Testis (tissue), 3 donors: Measurements from ENCODE around the gene MUC5AC. TPM values are rescaled to one million over a fixed set of nuclear protein-coding genes. Genes with fewer than 3 reads are reported as not detected.
"Not testable (repeated sequence)": the region's sequence is repeated elsewhere in the genome, so short reads cannot be mapped to it uniquely, and the experiment has no call there.

ENCODE experiments used
- DNase-seq: peaks from one replicate; pipeline ENCODE4 v3.0.0-alpha.2; 2019
- H3K27ac ChIP-seq, 2 donors: fragments of 200-600 bp; sonication (generic); one replicate each; pipeline ENCODE4 v1.5.1; 2019
- H3K27me3 ChIP-seq: fragments of 200-600 bp; sonication (generic); one replicate; pipeline ENCODE4 v1.5.1; 2019
- H3K36me3 ChIP-seq: fragments of 200-600 bp; sonication (generic); one replicate; pipeline ENCODE4 v1.5.1; 2017; ENCODE audit warnings: low read depth; ENCODE audit errors: missing control alignments
- H3K4me1 ChIP-seq: fragments of 200-600 bp; sonication (generic); one replicate; pipeline ENCODE4 v1.5.1; 2019
- H3K4me3 ChIP-seq, 2 donors: fragments of 200-600 bp; sonication (generic); one replicate each; pipeline ENCODE4 v1.5.1; 2017 to 2019
- H3K9me3 ChIP-seq: fragments of 200-600 bp; sonication (generic); one replicate; pipeline ENCODE4 v1.5.1; 2017
- POLR2A ChIP-seq: fragments of 450-650 bp; IDR thresholded peaks from one replicate; pipeline ENCODE4 v1.6.1; 2017; ENCODE audit warnings: antibody characterized with exemption, mild to moderate bottlenecking, moderate library complexity
- WGBS, 2 donors: methylation state at CpG; one replicate each; pipeline ENCODE4 v1.1.5; 2018; 5-methylcytosine and 5-hydroxymethylcytosine counted together
- intact Hi-C: fragments of 100-400 bp; cut with DNase I; formaldehyde crosslinking; loops from one replicate; pipeline ENCODE4 v1.15.1; 2023; ENCODE audit warnings: low total_unique reads
- polyA plus RNA-seq: library from polyadenylated mRNA; stranded (reverse); fragments of 350-450 nt; fragmentation: Illumina TruSeq; extraction: RNeasy Lipid Tissue Mini Kit (QIAGEN cat#74804); gene quantifications from one replicate; pipeline ENCODE4 v1.2.3, GENCODE V29; 2014; ENCODE audit warnings: low read depth, low replicate concordance; ENCODE audit not compliant: insufficient read depth
- total RNA-seq, 2 donors: library from RNA; depleted of rRNA; stranded (reverse); fragments of >200 nt; gene quantifications; one replicate each; pipeline ENCODE4 v1.2.3, GENCODE V29; 2016
- TF ChIP-seq, protein P1 (sequence below), 3 experiments: fragments of 450-650 bp in 2 of 3; fragments of 200-600 bp in 1 of 3; sonication (generic) in 1 of 3; IDR thresholded peaks; one replicate each; pipeline ENCODE4 v1.5.1; 2016 to 2019; ENCODE audit warnings: antibody characterized with exemption in 3 of 3, mild to moderate bottlenecking in 2 of 3, moderate library complexity in 1 of 3

The MUC5AC gene
- total and polyA plus RNA-seq, 3 donors from 2014 or later, result 0.31 to 0.62 (median 0.32) TPM

DNA sequence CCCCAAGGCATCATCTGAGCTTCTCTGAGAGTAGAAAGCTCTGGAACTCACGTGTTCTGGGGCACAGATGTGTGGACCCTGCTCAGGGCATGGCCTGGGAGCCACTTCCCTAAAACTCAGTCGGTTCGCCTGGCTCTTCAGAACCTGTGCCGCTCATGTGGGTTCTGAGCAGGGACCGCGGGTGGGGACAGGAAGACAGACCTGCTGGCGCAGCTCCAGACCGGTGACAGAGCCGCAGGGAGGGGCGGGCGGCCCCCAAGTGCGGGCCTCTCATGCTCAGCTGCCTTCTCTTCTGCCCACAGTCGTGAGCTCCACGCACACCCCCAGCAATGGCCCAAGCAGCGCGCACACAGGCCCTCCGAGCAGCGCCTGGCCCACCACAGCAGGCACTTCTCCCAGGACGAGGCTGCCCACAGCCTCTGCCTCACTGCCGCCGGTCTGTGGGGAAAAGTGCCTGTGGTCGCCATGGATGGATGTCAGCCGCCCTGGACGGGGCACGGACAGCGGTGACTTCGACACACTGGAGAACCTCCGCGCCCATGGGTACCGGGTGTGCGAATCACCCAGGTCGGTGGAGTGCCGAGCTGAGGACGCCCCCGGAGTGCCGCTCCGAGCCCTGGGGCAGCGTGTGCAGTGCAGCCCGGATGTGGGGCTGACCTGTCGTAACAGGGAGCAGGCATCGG, 24.2 kb downstream of the MUC5AC start:
- H3K27ac ChIP-seq, result no peak overlapping the region
- WGBS, 2 donors, result 92% methylated on average over 41 of the region's 41 CpGs; no CpG with 5 or more reads in 1 of the 2 donors
- DNase-seq, result no peak
- H3K9me3 ChIP-seq, result no peaks in the 10 kb centered on the region
- no peaks in the 10 kb centered on the region for H3K27me3 ChIP-seq
- H3K4me1 ChIP-seq, result no peaks in the 10 kb centered on the region
- H3K36me3 ChIP-seq, result no peaks in the 10 kb centered on the region
- intact Hi-C loops, result no loop called here
- H3K4me3 ChIP-seq, result no peak overlapping the region
- TF ChIP-seq POLR2A, result no peak
- TF ChIP-seq, protein P1, sequence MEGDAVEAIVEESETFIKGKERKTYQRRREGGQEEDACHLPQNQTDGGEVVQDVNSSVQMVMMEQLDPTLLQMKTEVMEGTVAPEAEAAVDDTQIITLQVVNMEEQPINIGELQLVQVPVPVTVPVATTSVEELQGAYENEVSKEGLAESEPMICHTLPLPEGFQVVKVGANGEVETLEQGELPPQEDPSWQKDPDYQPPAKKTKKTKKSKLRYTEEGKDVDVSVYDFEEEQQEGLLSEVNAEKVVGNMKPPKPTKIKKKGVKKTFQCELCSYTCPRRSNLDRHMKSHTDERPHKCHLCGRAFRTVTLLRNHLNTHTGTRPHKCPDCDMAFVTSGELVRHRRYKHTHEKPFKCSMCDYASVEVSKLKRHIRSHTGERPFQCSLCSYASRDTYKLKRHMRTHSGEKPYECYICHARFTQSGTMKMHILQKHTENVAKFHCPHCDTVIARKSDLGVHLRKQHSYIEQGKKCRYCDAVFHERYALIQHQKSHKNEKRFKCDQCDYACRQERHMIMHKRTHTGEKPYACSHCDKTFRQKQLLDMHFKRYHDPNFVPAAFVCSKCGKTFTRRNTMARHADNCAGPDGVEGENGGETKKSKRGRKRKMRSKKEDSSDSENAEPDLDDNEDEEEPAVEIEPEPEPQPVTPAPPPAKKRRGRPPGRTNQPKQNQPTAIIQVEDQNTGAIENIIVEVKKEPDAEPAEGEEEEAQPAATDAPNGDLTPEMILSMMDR (IDR thresholded peaks at IDR 0.05), result no peak

DNA sequence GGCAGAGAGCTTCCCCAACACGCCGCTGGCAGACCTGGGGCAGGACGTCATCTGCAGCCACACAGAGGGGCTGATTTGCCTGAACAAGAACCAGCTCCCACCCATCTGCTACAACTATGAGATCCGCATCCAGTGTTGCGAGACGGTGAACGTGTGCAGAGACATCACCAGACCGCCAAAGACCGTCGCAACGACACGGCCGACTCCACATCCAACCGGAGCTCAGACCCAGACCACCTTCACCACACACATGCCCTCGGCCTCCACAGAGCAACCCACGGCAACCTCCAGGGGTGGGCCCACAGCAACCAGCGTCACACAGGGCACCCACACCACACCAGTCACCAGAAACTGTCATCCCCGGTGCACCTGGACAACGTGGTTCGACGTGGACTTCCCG, 26.4 kb downstream of the MUC5AC start:
- H3K27me3 ChIP-seq, H3K36me3 ChIP-seq, H3K4me3 ChIP-seq, H3K4me1 ChIP-seq, DNase-seq, H3K27ac ChIP-seq, H3K9me3 ChIP-seq, intact Hi-C loops: not testable (repeated sequence)
- 97 to 100% methylated on average over 9 to 18 of the region's 22 CpGs for WGBS, 2 donors

DNA sequence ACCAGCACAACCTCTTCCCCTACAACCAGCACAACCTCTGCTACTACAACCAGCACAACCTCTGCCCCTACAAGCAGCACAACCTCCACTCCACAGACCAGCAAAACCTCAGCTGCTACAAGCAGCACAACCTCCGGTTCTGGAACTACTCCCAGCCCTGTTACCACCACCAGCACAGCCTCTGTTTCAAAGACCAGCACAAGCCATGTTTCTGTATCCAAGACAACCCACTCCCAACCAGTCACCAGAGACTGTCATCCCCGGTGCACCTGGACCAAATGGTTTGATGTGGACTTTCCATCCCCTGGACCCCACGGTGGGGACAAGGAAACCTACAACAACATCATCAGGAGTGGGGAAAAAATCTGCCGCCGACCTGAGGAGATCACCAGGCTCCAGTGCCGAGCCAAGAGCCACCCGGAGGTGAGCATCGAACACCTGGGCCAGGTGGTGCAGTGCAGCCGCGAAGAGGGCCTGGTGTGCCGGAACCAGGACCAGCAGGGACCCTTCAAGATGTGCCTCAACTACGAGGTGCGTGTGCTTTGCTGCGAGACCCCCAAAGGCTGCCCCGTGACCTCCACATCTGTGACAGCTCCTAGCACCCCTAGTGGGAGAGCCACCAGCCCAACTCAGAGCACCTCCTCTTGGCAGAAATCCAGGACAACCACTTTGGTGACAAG, 30.8 kb downstream of the MUC5AC start:
- not testable (repeated sequence) for H3K4me1 ChIP-seq, H3K9me3 ChIP-seq
- 51 to 73% methylated on average over 2 to 15 of the region's 15 CpGs for WGBS, 2 donors

DNA sequence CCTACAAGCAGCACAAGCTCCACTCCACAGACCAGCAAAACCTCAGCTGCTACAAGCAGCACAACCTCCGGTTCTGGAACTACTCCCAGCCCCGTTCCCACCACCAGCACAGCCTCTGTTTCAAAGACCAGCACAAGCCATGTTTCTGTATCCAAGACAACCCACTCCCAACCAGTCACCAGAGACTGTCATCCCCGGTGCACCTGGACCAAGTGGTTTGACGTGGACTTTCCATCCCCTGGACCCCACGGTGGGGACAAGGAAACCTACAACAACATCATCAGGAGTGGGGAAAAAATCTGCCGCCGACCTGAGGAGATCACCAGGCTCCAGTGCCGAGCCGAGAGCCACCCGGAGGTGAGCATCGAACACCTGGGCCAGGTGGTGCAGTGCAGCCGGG, 32.1 kb downstream of the MUC5AC start:
- H3K27me3 ChIP-seq, H3K27ac ChIP-seq, H3K36me3 ChIP-seq, H3K9me3 ChIP-seq, DNase-seq, H3K4me1 ChIP-seq, intact Hi-C loops, H3K4me3 ChIP-seq: not testable (repeated sequence)
- WGBS, 2 donors, result 74 to 85% methylated on average over 5 to 7 of the region's 12 CpGs

More for the DNA sequence above, 30.8 kb downstream of the MUC5AC start:
- DNase-seq, H3K27me3 ChIP-seq, intact Hi-C loops, H3K36me3 ChIP-seq, H3K27ac ChIP-seq, H3K4me3 ChIP-seq: not testable (repeated sequence)

DNA sequence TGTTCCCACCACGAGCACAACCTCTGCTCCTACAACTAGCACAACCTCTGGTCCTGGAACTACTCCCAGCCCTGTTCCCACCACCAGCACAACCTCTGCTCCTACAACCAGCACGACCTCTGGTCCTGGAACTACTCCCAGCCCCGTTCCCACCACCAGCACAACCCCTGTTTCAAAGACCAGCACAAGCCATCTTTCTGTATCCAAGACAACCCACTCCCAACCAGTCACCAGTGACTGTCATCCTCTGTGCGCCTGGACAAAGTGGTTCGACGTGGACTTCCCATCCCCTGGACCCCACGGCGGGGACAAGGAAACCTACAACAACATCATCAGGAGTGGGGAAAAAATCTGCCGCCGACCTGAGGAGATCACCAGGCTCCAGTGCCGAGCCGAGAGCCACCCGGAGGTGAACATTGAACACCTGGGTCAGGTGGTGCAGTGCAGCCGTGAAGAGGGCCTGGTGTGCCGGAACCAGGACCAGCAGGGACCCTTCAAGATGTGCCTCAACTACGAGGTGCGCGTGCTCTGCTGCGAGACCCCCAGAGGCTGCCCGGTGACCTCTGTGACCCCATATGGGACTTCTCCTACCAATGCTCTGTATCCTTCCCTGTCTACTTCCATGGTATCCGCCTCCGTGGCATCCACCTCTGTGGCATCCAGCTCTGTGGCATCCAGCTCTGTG, 34.2 kb downstream of the MUC5AC start:
- H3K27me3 ChIP-seq, H3K36me3 ChIP-seq, DNase-seq, H3K9me3 ChIP-seq, intact Hi-C loops, H3K4me1 ChIP-seq, H3K4me3 ChIP-seq, H3K27ac ChIP-seq: not testable (repeated sequence)
- 87 to 93% methylated on average over 22 of the region's 22 CpGs for WGBS, 2 donors

DNA sequence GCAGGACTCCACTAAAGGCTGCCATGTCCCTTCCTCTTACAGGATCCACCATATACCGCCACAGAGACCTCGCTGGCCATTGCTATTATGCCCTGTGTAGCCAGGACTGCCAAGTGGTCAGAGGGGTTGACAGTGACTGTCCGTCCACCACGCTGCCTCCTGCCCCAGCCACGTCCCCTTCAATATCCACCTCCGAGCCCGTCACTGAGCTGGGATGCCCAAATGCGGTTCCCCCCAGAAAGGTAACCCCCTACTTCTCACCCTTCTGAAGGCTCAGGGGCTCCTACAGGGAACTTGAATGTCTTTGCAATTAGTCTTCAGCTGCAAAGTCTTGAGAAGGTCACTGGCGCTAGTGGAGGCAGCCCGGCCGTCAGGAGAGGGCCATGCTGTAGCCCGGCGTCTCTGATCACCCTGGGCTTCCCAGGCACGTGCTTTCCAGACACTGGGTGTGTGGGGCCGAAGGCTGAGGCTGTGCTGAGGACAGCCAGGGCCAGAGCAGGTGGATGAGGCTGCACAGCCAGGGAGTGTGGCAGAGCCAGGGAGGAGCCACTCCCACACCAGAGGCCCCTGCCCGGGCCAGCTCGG, 35.1 kb downstream of the MUC5AC start:
- TF ChIP-seq, protein P1 (IDR thresholded peaks at IDR 0.05), result no peak
- TF ChIP-seq POLR2A, result no peak
- H3K36me3 ChIP-seq, result no peaks in the 10 kb centered on the region
- intact Hi-C loops, result no loop called here
- no peaks in the 10 kb centered on the region for H3K4me1 ChIP-seq
- H3K27ac ChIP-seq, result no peak overlapping the region
- no peak overlapping the region for H3K4me3 ChIP-seq
- H3K9me3 ChIP-seq, result no peaks in the 10 kb centered on the region
- DNase-seq, result no peak
- 90 to 93% methylated on average over 7 to 17 of the region's 17 CpGs for WGBS, 2 donors
- no peaks in the 10 kb centered on the region for H3K27me3 ChIP-seq
